CD4-positive, alpha-beta T cell treated with Interleukin-4 for 1 hour (primary cell): Measurements from ENCODE around the gene TNPO3.

Source experiments
- DNase-seq, 2 donors: peaks; one replicate each; pipeline ENCODE4 v3.0.0-alpha.2; 2020 to 2022

Gene TNPO3

GRCh38 chr7:129054438-129055293, at the start of gene TNPO3:
Gene TNPO3 (minus strand): TSS chr7:129055111. CDS start chr7:129054770, 341 bp downstream.
- DNase-seq = peak; percentile 90

- no peak for DNase-seq
Observed at GRCh38 chr7:129103561-129104324, 48.8 kb upstream of the TNPO3 start.

- DNase-seq = no peak
Observed at GRCh38 chr7:129101746-129102145, 46.8 kb upstream of the TNPO3 start.

GRCh38 chr7:129100827-129101166, 45.9 kb upstream of the TNPO3 start:
- DNase-seq = no peak

GRCh38 chr7:129098409-129099084, 43.6 kb upstream of the TNPO3 start:
- DNase-seq = no peak

GRCh38 chr7:129095258-129095657, 40.3 kb upstream of the TNPO3 start:
- peak; percentile 25 to 28 for DNase-seq

GRCh38 chr7:129094501-129094900, 39.6 kb upstream of the TNPO3 start:
- no peak for DNase-seq

- no peak for DNase-seq
Observed at GRCh38 chr7:129093867-129094456, 39.1 kb upstream of the TNPO3 start.

- peak; percentile 83 to 84 for DNase-seq
Observed at GRCh38 chr7:129091484-129092002, 36.6 kb upstream of the TNPO3 start.

GRCh38 chr7:129090300-129090907, 35.5 kb upstream of the TNPO3 start:
- DNase-seq = no peak

- no peak for DNase-seq
Observed at GRCh38 chr7:129089521-129090212, 34.8 kb upstream of the TNPO3 start.

- no peak for DNase-seq
Observed at GRCh38 chr7:129084801-129085551, 30.1 kb upstream of the TNPO3 start.

- DNase-seq = no peak
Observed at GRCh38 chr7:129083525-129083924, 28.6 kb upstream of the TNPO3 start.

GRCh38 chr7:129078455-129078854, 23.5 kb upstream of the TNPO3 start:
- DNase-seq = no peak

GRCh38 chr7:129076886-129077285, 22.0 kb upstream of the TNPO3 start:
- DNase-seq = no peak

- DNase-seq = no peak
Observed at GRCh38 chr7:129074994-129075393, 20.1 kb upstream of the TNPO3 start.

GRCh38 chr7:129074361-129074871, 19.5 kb upstream of the TNPO3 start:
- DNase-seq = no peak

GRCh38 chr7:129073738-129074137, 18.8 kb upstream of the TNPO3 start:
- no peak for DNase-seq

GRCh38 chr7:129073204-129073603, 18.3 kb upstream of the TNPO3 start:
- no peak for DNase-seq

- DNase-seq = peak in 1 of 2 donors; percentile 42
Observed at GRCh38 chr7:129072479-129073011, 17.6 kb upstream of the TNPO3 start.
